SK-N-SH treated with all-trans-retinoic acid at 6 μM for 48 hours (cell line): ENCODE results near the gene PDE9A.

ENCODE experiments used
- ARNTL ChIP-seq: fragments of 450-650 bp; formaldehyde crosslinking; IDR thresholded peaks from 2 replicates; pipeline ENCODE4 v1.5.0; 2020; ENCODE audit warnings: low read depth, mild to moderate bottlenecking, moderate library complexity, borderline replicate concordance
- CREB5 ChIP-seq: fragments of 250-450 bp; sonication (Bioruptor Pico); IDR thresholded peaks from 2 replicates; pipeline ENCODE4 v1.5.1; 2020; ENCODE audit warnings: low read depth, mild to moderate bottlenecking, moderate library complexity
- ESRRG ChIP-seq: fragments of 250-450 bp; sonication (Bioruptor Pico); IDR thresholded peaks from 2 replicates; pipeline ENCODE4 v1.6.1; 2021; ENCODE audit warnings: mild to moderate bottlenecking
- GLIS3 ChIP-seq: fragments of 250-450 bp; sonication (Bioruptor Pico); IDR thresholded peaks from 2 replicates; pipeline ENCODE4 v1.5.0; 2020; ENCODE audit warnings: mild to moderate bottlenecking, moderate library complexity
- ISL1 ChIP-seq: fragments of 250-450 bp; sonication (Bioruptor Pico); IDR thresholded peaks from 2 replicates; pipeline ENCODE4 v2.1.2; 2022; ENCODE audit warnings: mild to moderate bottlenecking, moderate library complexity
- OSR1 ChIP-seq: fragments of 250-450 bp; sonication (Bioruptor Pico); IDR thresholded peaks from 2 replicates; pipeline ENCODE4 v1.8.0; 2022; ENCODE audit warnings: moderate library complexity, mild to moderate bottlenecking, inconsistent platforms
- PATZ1 ChIP-seq: fragments of 250-450 bp; sonication (Bioruptor Pico); IDR thresholded peaks from 2 replicates; pipeline ENCODE4 v1.8.0; 2020; ENCODE audit warnings: mild to moderate bottlenecking, moderate library complexity, borderline replicate concordance
- RARB ChIP-seq: fragments of 250-450 bp; sonication (Bioruptor Pico); IDR thresholded peaks from 2 replicates; pipeline ENCODE4 v1.8.0; 2021; ENCODE audit warnings: mild to moderate bottlenecking, moderate library complexity
- SNAI2 ChIP-seq: fragments of 250-450 bp; sonication (Bioruptor Pico); IDR thresholded peaks from 2 replicates; pipeline ENCODE4 v1.5.0; 2020; ENCODE audit warnings: mild to moderate bottlenecking, moderate library complexity
- TOX ChIP-seq: fragments of 250-450 bp; sonication (Bioruptor Pico); IDR thresholded peaks from 2 replicates; pipeline ENCODE4 v1.8.0; 2021; ENCODE audit warnings: mild to moderate bottlenecking, moderate library complexity, borderline replicate concordance
- TSHZ2 ChIP-seq: fragments of 250-450 bp; sonication (Bioruptor Pico); IDR thresholded peaks from 2 replicates; pipeline ENCODE4 v1.5.0; 2020; ENCODE audit warnings: mild to moderate bottlenecking, moderate library complexity
- ZFP3 ChIP-seq: fragments of 250-450 bp; sonication (Bioruptor Pico); IDR thresholded peaks from 2 replicates; pipeline ENCODE4 v1.5.0; 2020; ENCODE audit warnings: mild to moderate bottlenecking, moderate library complexity
- ZNF565 ChIP-seq: fragments of 450-650 bp; formaldehyde crosslinking; conservative IDR thresholded peaks from 2 replicates; pipeline ENCODE4 v1.5.0; 2020; ENCODE audit warnings: low read depth, mild to moderate bottlenecking, moderate library complexity

- TF ChIP-seq PATZ1 (no peak), ISL1 (CRISPR knock-in tag) (no peak), TOX (CRISPR knock-in tag) (no peak), ARNTL (CRISPR knock-in tag) (no peak), GLIS3 (CRISPR knock-in tag) (no peak), SNAI2 (CRISPR knock-in tag) (no peak), OSR1 (CRISPR knock-in tag) (no peak), ESRRG (no peak), CREB5 (CRISPR knock-in tag) (no peak), ZFP3 (CRISPR knock-in tag) (no peak), TSHZ2 (CRISPR knock-in tag) (no peak), ZNF565 (no peak), RARB (CRISPR knock-in tag) (no peak)
Observed at GRCh38 chr21:42734323-42734971, 81.0 kb downstream of the PDE9A start.
